GM13976 (cell line): ENCODE data around the gene CALR.

Source experiments
- DNase-seq: peaks from one replicate; pipeline ENCODE4 v3.0.0; 2012; ENCODE audit warnings: low spot score
- in situ Hi-C: fragments of 300-500 bp; cut with MboI; formaldehyde crosslinking; loops from one replicate; pipeline ENCODE4 v1.12.0; 2022; ENCODE audit warnings: low sequenced_read_pairs, mixed read lengths, inconsistent platforms; ENCODE audit not compliant: unreplicated experiment
- TF ChIP-seq, protein P1 (sequence below): IDR thresholded peaks from 2 replicates; pipeline ENCODE4 v1.5.1; 2012; ENCODE audit warnings: borderline replicate concordance, mild to moderate bottlenecking; ENCODE audit not compliant: insufficient read depth; ENCODE audit errors: extremely low read depth, missing control alignments, control extremely low read depth

The CALR gene

DNA sequence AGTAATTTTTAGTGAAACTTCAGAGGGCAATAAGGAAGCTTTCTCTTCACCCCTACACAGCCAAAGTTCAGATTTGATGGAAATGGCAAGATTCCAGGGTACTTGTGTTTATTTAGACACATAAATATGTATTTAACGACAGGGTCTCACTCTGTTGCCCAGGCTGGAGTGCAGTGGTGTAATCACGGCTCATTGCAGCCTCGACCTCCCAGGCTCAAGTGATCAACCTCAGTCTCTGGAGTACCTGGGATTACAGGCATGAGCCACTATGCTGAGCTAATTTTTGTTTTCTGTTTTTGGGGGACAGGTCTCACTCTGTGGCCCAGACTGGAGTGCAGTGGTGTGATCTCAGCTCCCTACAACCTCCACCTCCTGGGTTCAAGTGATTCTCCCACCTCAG, 17.4 kb upstream of the CALR start:
- TF ChIP-seq, protein P1, sequence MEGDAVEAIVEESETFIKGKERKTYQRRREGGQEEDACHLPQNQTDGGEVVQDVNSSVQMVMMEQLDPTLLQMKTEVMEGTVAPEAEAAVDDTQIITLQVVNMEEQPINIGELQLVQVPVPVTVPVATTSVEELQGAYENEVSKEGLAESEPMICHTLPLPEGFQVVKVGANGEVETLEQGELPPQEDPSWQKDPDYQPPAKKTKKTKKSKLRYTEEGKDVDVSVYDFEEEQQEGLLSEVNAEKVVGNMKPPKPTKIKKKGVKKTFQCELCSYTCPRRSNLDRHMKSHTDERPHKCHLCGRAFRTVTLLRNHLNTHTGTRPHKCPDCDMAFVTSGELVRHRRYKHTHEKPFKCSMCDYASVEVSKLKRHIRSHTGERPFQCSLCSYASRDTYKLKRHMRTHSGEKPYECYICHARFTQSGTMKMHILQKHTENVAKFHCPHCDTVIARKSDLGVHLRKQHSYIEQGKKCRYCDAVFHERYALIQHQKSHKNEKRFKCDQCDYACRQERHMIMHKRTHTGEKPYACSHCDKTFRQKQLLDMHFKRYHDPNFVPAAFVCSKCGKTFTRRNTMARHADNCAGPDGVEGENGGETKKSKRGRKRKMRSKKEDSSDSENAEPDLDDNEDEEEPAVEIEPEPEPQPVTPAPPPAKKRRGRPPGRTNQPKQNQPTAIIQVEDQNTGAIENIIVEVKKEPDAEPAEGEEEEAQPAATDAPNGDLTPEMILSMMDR = no peak
- no peak for DNase-seq
- in situ Hi-C loops = no loop called here

DNA sequence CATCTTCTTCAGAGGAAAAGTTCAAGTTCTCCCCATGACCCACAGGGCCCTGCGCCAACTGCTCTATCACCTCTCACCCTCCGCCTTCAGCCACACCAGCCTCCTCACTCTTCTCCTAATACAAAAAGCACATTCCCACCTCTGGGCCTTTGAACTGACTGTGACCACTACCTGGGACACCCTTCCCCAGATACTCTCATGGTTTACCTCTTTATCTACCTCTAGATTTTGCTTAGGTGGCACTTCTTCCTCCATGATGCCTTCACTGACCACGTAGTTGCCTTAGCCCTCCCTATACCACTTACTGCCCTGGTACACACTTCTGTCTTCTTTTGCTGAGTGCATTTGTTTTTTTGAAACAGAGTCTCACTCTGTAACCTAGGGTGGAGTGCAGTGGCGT, 15.4 kb upstream of the CALR start:
- TF ChIP-seq, protein P1 = no peak
- in situ Hi-C loops = no loop called here
- no peak for DNase-seq

DNA sequence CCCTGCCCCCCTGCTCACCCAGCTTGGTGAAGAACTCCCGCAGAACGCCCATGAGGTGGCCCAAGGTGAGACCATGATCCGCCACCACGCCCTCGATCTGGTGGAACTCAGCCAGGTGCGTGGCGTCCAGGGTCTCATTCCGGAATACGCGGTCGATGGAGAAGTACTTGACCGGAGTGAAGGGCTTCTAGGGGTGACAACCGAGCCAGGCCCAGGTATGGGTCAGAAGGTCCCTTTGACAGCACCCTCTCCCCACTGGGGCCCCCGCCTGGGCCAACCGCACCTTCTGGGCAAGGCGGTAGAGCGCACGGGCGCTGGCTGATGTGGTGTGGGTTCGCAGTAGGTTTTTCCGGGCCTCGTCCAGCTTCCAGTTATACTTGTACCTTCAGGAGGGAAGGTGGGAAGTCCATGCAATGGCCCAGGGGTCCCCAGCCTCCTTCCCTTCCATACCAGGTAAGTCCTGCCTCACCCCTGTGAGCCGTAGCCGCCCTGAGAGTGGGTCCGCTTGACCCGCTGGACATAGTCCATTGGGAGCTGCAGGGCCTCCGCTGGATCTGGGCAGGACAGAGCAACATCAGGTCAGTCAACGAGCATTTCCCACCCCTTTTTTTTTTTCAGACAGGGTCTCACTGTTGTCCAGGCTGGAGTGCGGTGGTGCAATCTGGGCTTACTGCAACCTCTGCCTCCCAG, 13.6 kb upstream of the CALR start:
- TF ChIP-seq, protein P1 = no peak
- DNase-seq = no peak
- in situ Hi-C loops = no loop called here

DNA sequence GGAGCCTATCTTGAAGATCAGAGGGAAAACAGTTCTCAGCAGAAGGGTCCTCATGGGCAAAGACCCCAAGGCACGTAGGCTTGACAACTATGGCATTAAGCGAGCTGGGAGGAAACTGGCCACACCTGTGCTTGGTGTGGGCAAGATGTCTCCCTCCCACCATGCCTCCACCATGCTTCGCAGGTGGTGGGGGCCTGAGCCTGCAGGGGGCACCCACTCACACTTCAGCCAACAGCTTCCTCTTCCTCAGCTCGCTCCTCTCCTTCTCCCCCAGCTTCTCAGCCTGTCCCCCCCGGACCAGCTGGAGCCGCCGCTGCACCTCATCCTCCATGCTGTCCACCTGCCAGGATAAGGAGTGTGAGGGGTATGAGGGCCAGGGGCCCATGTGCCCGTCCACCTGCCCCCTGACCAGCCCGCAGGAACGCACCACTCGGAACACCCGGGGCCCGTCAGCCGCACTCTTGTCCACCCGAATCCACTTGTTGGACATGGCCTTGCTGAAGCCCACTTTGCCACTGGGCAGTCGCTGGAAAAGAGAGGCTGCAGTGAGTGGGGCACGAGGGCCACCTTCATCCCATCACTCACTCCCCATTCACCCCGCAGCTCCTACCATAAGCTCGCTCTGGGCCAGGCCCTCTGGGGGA, 8.3 kb upstream of the CALR start:
- TF ChIP-seq, protein P1 = no peak
- no peak for DNase-seq
- in situ Hi-C loops = no loop called here

DNA sequence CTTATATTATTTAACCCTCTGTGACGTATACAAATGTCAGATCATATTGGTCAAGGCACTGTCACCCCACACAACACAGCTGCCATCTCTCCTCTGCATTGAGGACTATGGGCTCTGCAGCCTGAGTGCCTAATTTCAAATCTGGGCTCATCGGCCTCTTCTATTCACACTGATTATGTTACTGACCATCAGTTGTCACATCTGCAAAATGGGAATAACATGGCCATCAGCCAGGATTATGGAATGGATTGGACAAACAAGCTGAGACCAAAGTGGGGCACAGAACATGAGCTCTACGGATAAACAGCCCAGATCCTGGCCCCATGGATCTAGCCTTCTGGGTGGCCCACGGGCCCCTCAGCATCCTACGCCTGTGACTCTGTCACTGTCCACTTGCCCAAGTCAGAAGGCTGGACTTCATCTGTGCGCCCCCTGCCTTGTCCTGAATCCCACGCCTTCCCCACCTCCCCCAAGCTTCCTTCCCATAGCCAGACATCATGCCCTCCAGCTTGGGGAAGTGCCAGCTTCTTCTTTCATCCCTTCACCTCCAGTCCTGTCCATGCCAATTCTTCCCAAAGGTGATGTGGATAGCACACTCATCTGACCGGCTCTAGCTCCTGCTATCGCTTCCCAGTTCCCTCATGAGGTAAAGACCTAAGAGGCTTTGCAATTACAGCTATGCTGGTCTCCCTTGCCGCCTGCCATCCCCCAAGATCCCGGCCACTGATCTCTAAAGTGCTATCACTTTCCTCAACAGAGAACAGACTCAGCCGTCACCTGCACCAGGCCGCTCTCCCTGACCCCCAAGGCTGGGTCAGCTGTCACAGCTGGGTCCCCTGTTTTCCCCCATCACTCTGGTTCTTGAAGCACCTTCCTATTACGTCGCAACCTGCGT, 5.8 kb upstream of the CALR start:
- in situ Hi-C loops = no loop called here
- TF ChIP-seq, protein P1 = no peak
- DNase-seq = no peak

DNA sequence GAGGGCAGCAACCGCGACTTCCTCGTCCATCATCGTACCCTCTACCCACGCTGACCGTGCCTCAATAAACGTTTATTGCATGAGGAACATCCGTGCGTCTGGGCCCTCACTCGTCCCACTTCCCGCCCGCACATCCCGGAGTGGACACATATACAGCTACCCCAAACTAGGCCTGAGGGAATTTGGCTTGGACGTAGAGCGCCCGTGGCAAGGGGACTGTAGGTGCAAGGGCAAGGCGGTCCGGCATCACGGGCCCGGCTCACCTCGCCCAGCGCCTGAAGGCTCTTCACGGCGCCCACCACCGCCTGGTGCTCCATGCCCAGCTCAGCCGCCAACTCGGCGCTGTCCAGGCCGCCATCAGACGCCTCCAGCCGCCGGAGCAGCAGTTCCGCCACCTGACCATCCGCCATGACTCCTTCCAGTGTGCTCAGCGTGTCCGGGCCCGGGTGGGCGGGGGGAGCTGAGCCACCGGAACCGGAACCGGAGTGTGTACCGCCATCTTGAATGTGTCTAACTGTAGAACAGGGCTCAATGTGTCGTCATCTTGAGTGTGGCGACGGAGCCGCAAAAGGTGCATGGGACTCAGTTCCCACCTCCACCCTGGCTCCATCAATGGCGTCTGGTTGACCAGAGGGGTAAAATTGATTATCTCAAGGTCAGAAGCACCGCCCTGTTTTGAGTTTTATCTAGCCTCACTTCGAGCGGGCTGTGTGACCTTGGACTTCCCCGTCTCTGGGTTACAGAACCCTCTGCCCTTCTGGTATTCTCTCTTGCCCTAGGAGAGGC, 4.9 kb upstream of the CALR start, which contains the start of gene FARSA:
Gene FARSA, minus strand, starts transcription at position 425 of the 786 bp plus-strand sequence. Its CDS starts 15 bp downstream, at position 410.
- TF ChIP-seq, protein P1 = no peak
- DNase-seq = peak; percentile 94

More for the DNA sequence above, 4.9 kb upstream of the CALR start, which contains the start of gene FARSA:
- in situ Hi-C loops = no loop called here
